HG03108 (cell line): Measurements from ENCODE around the gene C11orf71.

ENCODE experiments used
- ATAC-seq: cut with Tn5 transposase; IDR thresholded peaks from one replicate; pipeline ENCODE4 v1.9.1; 2021; ENCODE audit warnings: moderate library complexity; ENCODE audit not compliant: unreplicated experiment

C11orf71 gene

DNA sequence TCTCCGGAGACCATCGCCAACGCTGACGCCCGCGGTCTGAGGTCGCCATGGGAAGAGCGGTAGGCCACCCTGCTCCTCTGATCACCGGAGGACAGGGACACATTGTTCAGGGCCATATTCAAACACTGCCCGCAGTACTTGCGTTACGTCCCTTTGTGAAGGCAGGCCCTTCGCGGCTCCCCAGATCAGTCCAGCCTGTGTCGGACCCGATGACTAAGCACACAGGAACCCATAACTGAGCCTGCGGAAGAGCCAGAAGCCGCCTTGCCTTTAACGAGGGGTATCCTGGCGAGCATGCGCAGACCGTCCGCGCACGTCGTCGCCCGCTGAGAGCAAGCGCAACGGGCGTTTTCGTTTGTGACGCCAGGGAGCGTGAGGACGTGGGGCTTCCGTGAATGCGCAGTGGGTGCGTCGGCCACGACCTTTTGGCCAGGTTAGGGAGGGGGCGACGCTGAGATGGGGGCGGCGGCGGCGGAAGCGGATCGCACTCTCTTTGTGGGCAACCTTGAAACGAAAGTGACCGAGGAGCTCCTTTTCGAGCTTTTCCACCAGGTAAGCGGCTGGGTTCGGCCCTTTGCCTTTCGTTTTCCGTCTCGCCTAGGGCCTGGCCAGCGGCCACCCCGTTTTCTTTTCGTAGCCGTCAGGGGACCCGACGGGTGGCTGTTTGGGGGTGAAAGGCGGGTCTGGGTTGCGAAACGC lies at the start of gene C11orf71, which contains the start of gene RBM7:
Gene C11orf71, minus strand, starts transcription at position 296 of the 699 bp plus-strand sequence. Its CDS starts 180 bp downstream, at position 116.
Gene RBM7, plus strand, starts transcription at position 451 of the 699 bp plus-strand sequence. Its CDS starts 6 bp downstream, at position 457.
- peak; percentile 95 for ATAC-seq

DNA sequence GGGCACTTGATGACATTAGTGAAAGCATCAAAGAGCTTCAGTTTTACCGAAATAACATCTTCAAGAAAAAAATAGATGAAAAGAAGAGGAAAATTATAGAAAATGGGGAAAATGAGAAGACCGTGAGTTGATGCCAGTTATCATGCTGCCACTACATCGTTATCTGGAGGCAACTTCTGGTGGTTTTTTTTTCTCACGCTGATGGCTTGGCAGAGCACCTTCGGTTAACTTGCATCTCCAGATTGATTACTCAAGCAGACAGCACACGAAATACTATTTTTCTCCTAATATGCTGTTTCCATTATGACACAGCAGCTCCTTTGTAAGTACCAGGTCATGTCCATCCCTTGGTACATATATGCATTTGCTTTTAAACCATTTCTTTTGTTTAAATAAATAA lies 49.5 kb upstream of the C11orf71 start:
- ATAC-seq = no peak

- ATAC-seq = no peak
Observed at GRCh38 chr11:114448749-114449482, 48.6 kb upstream of the C11orf71 start.

- ATAC-seq = no peak
Observed at GRCh38 chr11:114447892-114448291, 47.6 kb upstream of the C11orf71 start.

GRCh38 chr11:114447444-114447843 lies 47.1 kb upstream of the C11orf71 start:
- ATAC-seq = no peak

DNA sequence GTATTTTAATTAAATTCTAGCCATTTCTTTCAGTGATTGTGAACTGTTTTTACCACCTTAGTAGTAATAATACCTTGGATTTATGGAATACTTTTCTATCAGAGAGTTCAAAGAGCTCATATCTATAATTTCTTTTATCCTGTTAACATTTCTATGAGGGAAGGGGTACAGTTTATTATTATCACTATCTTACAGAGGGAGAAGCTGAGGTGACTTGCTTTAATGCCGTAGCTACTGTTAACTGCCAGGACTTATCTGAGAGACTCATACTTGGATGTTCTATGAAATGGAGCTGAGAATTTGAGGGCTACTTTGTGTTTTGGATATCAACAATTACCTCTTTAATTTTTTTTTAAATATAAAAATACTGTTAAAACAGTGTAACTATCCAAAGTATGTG lies 42.2 kb upstream of the C11orf71 start:
- no peak for ATAC-seq

- no peak for ATAC-seq
Observed at GRCh38 chr11:114441921-114442320, 41.6 kb upstream of the C11orf71 start.

- no peak for ATAC-seq
Observed at GRCh38 chr11:114440971-114441763, 40.9 kb upstream of the C11orf71 start.

DNA sequence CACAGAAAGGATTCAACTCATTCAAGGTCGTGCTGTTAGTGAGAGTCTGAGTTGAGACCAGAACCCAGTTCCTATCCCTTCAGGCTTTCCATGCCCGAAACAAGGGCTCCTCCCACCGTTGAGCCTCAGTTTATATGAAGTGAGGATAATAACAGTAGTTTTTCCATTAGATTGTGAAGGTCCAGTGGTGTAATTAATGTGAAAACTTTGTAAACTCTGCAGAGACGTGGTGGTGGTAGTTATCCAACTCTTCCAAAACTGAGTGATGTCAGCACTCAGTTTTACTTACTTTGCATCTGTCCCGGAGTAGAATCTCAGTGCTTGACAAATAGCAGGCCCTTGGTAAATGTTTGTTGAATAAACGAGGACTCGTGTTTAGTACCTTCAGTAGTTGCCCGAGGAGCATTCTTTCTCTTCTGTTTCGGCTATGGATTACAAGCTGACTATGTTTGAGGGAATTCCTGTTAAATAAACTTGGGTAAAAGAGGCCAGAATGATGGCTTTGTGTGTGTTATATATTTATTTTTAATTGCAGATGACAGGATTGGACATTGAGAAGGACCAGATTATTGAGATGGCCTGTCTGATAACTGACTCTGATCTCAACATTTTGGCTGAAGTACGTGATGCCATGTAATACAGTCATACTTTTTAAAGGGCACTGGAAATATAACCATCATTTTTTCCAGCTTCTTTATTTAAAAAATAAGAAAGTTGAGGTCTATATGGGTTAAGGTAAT lies 40.0 kb upstream of the C11orf71 start:
- ATAC-seq = no peak

DNA sequence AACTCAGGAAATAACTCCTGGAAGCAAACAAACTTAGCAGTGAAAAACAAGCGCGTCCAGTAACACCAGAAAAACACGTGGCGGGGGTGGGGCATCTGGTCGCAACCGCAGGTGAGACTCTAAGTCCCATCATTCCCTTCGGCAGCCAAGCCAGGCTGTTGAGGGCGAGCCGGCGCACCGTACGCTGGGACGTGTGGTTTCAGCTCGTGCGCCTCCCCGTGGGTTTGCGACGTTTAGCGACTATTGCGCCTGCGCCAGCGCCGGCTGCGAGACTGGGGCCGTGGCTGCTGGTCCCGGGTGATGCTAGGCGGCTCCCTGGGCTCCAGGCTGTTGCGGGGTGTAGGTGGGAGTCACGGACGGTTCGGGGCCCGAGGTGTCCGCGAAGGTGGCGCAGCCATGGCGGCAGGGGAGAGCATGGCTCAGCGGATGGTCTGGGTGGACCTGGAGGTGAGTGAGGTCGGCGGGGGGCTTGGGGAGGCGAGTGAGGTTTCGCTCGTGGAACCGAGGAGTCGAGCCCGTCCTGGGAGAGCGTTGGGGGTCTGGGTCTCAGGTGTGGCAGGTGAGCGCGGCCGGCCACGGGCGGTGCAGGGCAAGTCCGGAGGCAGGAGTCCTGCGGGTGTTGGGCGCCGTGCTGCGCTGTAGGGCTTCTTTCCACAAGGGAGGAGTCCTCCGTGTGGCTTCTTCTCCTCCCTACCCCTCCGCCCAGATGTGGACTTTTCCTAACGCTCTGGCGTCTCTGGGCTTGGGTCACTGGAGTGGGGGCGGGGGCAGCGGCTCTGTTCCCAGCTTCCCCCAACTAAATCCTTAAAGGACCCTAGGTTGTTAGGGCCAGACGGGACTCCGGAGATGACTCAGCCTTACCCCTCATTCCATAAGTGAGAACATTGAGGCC lies 39.2 kb upstream of the C11orf71 start, which contains the start of gene REXO2:
Gene REXO2, plus strand, starts transcription at position 239 of the 892 bp plus-strand sequence. Its CDS starts 62 bp downstream, at position 301.
- peak; percentile 99 for ATAC-seq

GRCh38 chr11:114438303-114438702 lies 38.0 kb upstream of the C11orf71 start:
- no peak for ATAC-seq

- no peak for ATAC-seq
Observed at GRCh38 chr11:114433376-114433775, 33.1 kb upstream of the C11orf71 start.

DNA sequence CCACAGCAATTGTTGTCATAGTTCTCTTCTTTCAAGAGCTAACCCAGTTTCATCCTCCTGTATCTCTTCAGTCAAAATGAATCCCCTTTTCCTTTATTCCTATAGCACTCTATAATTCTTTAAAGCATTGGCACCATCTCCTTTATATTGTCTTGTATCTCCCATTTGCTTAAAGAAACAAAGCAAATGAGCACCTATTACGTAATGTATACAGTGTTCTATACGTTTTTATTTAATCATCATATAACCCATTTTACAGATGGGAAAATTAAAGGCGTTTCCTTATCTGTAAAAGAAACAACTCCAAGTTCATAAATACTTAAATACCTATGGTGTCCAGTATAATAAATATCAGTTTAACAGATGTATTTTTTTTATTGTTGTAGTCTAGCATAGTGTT lies 32.6 kb upstream of the C11orf71 start:
- no peak for ATAC-seq

GRCh38 chr11:114430290-114430689 lies 30.0 kb upstream of the C11orf71 start:
- ATAC-seq = no peak

DNA sequence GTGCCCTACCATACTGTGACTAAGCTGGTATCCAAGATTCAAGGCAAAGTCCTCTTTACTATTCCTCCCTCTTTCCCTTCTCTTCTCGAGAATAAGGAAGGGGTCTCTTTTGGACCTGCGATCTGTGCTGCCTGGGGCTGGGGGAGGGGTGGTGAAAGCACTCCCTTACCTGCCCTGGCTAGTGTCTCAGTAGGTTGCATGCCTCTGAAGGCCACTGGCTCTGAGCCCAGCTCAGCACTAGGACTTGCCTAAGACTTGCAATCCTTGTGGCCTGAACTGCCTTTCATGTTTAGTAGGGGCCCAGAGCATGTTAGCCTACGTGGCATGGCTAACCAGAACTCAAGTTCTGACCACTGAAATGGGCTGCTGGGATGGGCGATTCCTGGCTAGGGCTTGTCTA lies 26.0 kb upstream of the C11orf71 start:
- ATAC-seq = no peak

DNA sequence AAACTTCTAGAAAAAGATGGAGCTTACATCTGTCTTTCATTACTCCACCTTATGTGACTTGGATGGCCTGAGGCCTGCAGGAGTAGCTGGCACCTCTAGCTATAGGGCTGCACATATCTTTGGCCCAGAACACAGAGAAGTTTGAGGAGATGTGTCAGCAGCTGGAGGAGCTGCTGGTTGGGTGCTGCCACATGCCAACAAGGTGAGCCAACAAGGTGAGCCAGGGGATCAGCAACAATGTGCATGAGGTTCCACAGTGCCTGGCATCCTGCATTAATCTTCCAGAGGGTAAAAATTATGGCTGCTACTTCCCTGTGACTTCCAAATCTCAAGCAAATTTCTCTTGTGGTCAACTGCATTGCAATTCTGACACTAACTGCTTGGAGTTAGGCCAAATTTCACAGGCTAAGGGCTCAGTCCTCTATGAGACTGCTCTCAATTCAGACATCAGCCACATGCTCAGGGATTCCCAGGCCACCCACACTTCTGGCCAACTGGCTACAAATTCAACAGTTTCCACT lies 16.2 kb upstream of the C11orf71 start:
- ATAC-seq = no peak

- no peak for ATAC-seq
Observed at GRCh38 chr11:114413958-114414357, 13.6 kb upstream of the C11orf71 start.

DNA sequence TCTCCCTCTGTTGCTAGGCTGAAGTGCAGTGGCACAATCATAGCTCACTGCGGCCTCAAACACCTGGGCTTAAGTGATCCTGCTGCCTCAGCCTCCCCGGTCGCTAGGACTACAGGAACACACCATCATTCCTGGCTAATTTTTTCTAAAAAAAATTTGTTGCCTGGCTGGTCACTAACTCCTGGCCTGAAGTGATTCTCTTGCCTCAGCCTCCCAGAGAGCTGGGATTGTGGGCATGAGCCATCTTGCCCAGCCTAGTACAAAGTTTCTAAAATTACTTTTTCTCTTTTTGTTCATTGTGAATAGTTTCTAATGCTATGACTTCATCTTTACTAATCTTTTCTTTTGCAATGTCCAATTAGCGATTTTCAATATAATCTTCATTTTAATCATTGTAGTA lies 12.6 kb upstream of the C11orf71 start:
- ATAC-seq = no peak

DNA sequence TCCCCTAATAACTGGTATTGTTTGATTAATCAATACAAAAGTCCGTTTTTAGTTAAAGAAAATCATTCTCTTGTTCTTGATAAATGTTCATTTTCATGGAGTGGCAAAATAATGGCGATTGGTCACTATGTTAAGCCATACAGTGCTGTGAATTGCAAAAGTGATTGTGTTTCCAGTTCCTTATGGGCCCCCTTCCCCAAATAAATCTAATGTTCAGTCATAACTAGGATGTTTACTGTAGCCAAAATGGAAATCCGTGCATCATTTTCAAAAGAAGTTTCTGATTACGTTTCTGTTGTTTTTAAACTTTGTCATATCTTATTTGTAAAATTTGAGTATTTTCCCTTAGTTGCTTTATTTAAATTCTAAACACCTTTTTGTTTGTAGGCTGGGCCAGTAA lies 1.0 kb upstream of the C11orf71 start:
- ATAC-seq = no peak

DNA sequence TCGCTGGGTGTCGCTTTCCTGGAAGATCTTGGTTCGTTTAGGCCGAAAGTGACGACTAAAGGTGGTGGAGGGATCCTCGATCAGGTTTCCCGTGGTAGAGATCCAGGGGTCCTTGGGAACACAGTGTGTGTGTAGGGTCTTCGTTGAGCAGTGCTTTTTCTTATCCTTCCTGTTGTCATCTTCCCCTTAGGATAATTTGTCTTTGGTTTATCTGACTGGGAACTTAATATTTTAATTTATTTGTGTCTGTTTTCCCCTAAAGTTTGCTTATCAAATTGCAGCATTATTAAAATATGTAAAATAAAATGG lies 558 bp upstream of the C11orf71 start:
- ATAC-seq = no peak
